IMR-90 (cell line): ENCODE measurements around the gene FBXO4. TPM values are rescaled to one million over a fixed set of nuclear protein-coding genes. Genes with fewer than 3 reads are reported as not detected.

Experiments
- ATAC-seq: fragments of 200-7000 bp; cut with Tn5 transposase; 2 replicates; pipeline ENCODE4 v1.9.1; 2020; ENCODE audit warnings: low read depth, mild to moderate bottlenecking, moderate library complexity
- BruUV-seq: library from RNA; stranded (reverse); fragments of 400-500 nt; replicated peaks from 2 replicates; lab custom pipeline; 2021; lab: Mats Ljungman, UMichigan
- CTCF ChIA-PET: fragments of 300-600 bp; formaldehyde crosslinking; extraction: SDS; loops from one replicate; lab custom pipeline; 2021; ENCODE audit warnings: antibody characterized with exemption; lab: Yijun Ruan, JAX
- POLR2A ChIA-PET: fragments of 300-600 bp; sonication (Branson Sonifier 250); formaldehyde crosslinking; loops from one replicate; lab custom pipeline; 2022; ENCODE audit warnings: antibody characterized with exemption; ENCODE audit not compliant: unreplicated experiment; lab: Charles Lee
- DNase-seq: peaks from one replicate; pipeline ENCODE4 v3.0.0; 2013
- H2AFZ ChIP-seq: replicated peaks from 2 replicates; pipeline ENCODE3; 2013; ENCODE audit warnings: low read length, mild to moderate bottlenecking; ENCODE audit not compliant: poor library complexity
- H2AK5ac ChIP-seq: 2 replicates; pipeline ENCODE4 v1.6.1; 2013; ENCODE audit warnings: low read depth, low read length, inconsistent platforms
- H2AK9ac ChIP-seq: replicated peaks from 2 replicates; pipeline ENCODE3; 2013; ENCODE audit warnings: mild to moderate bottlenecking, low read depth, low read length, moderate library complexity; ENCODE audit not compliant: poor library complexity
- H2BK120ac ChIP-seq: 2 replicates; pipeline ENCODE4 v1.6.1; 2013; ENCODE audit warnings: low read depth, low read length, inconsistent platforms
- H2BK15ac ChIP-seq: 3 replicates; pipeline ENCODE4 v1.6.1; 2013; ENCODE audit warnings: low read depth, low read length, inconsistent platforms
- H2BK20ac ChIP-seq: 2 replicates; pipeline ENCODE4 v1.6.1; 2013; ENCODE audit warnings: low read depth, mild to moderate bottlenecking, inconsistent platforms, low read length, moderate library complexity
- H2BK5ac ChIP-seq: 2 replicates; pipeline ENCODE4 v1.6.1; 2013; ENCODE audit warnings: mild to moderate bottlenecking, low read depth, low read length, inconsistent platforms; ENCODE audit not compliant: poor library complexity, severe bottlenecking
- H3K14ac ChIP-seq: replicated peaks from 2 replicates; pipeline ENCODE4 v1.6.1; 2013; ENCODE audit warnings: low read depth, low read length, inconsistent platforms
- H3K18ac ChIP-seq: 2 replicates; pipeline ENCODE4 v1.6.1; 2013; ENCODE audit warnings: low read depth, low read length, control low read depth
- H3K23ac ChIP-seq: 2 replicates; pipeline ENCODE4 v1.6.1; 2013; ENCODE audit warnings: low read depth, low read length, inconsistent platforms
- H3K27ac ChIP-seq: 2 replicates; pipeline ENCODE4 v1.5.1; 2013; ENCODE audit warnings: mild to moderate bottlenecking, control low read depth, low read length; ENCODE audit not compliant: insufficient read depth
- H3K27me3 ChIP-seq: 2 replicates; pipeline ENCODE4 v1.6.1; 2013; ENCODE audit warnings: low read length; ENCODE audit not compliant: control insufficient read depth, insufficient read depth
- H3K36me3 ChIP-seq: 2 replicates; pipeline ENCODE4 v1.6.1; 2013; ENCODE audit warnings: low read length, mixed read lengths; ENCODE audit not compliant: control insufficient read depth, insufficient read depth
- H3K4ac ChIP-seq: 2 replicates; pipeline ENCODE4 v1.6.1; 2013; ENCODE audit warnings: low read depth, low read length, inconsistent platforms
- H3K4me1 ChIP-seq: 2 replicates; pipeline ENCODE4 v1.6.1; 2013; ENCODE audit warnings: low read length, mixed read lengths; ENCODE audit not compliant: control insufficient read depth, insufficient read depth
- H3K4me2 ChIP-seq: 2 replicates; pipeline ENCODE4 v1.6.1; 2013; ENCODE audit warnings: low read depth, mild to moderate bottlenecking, control low read depth, low read length, moderate library complexity
- H3K4me3 ChIP-seq: 2 replicates; pipeline ENCODE4 v1.5.1; 2013; ENCODE audit warnings: low read depth, mild to moderate bottlenecking, control low read depth, low read length, moderate library complexity; ENCODE audit not compliant: insufficient read depth
- H3K56ac ChIP-seq: 2 replicates; pipeline ENCODE4 v1.6.1; 2013; ENCODE audit warnings: low read length, inconsistent platforms; ENCODE audit not compliant: insufficient read depth; ENCODE audit errors: extremely low read depth
- H3K79me1 ChIP-seq, 2 experiments: 2 replicates each; pipeline ENCODE4 v1.6.1; 2013; ENCODE audit warnings: low read length in 2 of 2, inconsistent platforms in 1 of 2, low read depth in 1 of 2
- H3K9ac ChIP-seq: 2 replicates; pipeline ENCODE4 v1.6.1; 2013; ENCODE audit warnings: low read depth, low read length, control low read depth
- H3K9me1 ChIP-seq: 2 replicates; pipeline ENCODE4 v1.6.1; 2013; ENCODE audit warnings: low read length, inconsistent platforms; ENCODE audit not compliant: insufficient read depth
- H3K9me3 ChIP-seq: 2 replicates; pipeline ENCODE4 v1.6.1; 2013; ENCODE audit warnings: low read length; ENCODE audit not compliant: control insufficient read depth, insufficient read depth
- H4K20me1 ChIP-seq: 2 replicates; pipeline ENCODE4 v1.6.1; 2013; ENCODE audit warnings: low read length, inconsistent platforms; ENCODE audit not compliant: insufficient read depth
- H4K5ac ChIP-seq: 2 replicates; pipeline ENCODE4 v1.6.1; 2013; ENCODE audit warnings: mild to moderate bottlenecking, low read depth, low read length, control low read depth
- H4K8ac ChIP-seq, 2 experiments: 2 replicates each; pipeline ENCODE4 v1.6.1; 2013; ENCODE audit warnings: low read depth in 2 of 2, low read length in 2 of 2, control low read depth in 1 of 2, inconsistent platforms in 1 of 2
- H4K91ac ChIP-seq: 2 replicates; pipeline ENCODE4 v1.6.1; 2013; ENCODE audit warnings: low read depth, low read length, inconsistent platforms; ENCODE audit not compliant: insufficient read depth
- MAZ ChIP-seq: IDR thresholded peaks from 2 replicates; pipeline ENCODE4 v1.6.1; 2012; ENCODE audit warnings: low read depth, mild to moderate bottlenecking, low read length, improper control_type of control experiment, moderate library complexity, borderline replicate concordance
- WGBS, 2 experiments: methylation state at CpG; one replicate each; pipeline versions ENCODE4 v1.1.5 to v1.1.7; 2013; ENCODE audit warnings: missing lambda C conversion rate in 2 of 2; ENCODE audit not compliant: insufficient read length in 1 of 2; ENCODE audit errors: extremely low coverage in 2 of 2; 5-methylcytosine and 5-hydroxymethylcytosine counted together
- dilution Hi-C: fragments of 300-500 bp; cut with HindIII; formaldehyde crosslinking; loops from one replicate; pipeline ENCODE4 v1.14.3; 2018; ENCODE audit warnings: low sequenced_read_pairs; ENCODE audit not compliant: unreplicated experiment
- in situ Hi-C: fragments of 300-500 bp; cut with MboI; formaldehyde crosslinking; loops from 3 replicates; pipeline ENCODE4 v1.14.3; 2019; ENCODE audit warnings: low sequenced_read_pairs, inconsistent platforms, mixed read lengths
- intact Hi-C: fragments of 100-400 bp; cut with micrococcal nuclease; formaldehyde crosslinking; loops from 2 replicates; pipeline ENCODE4 v1.10.0; 2022
- polyA plus RNA-seq, 3 experiments: library from polyadenylated mRNA; depleted of rRNA; stranded (reverse); fragments of >200 nt; gene quantifications; 2 replicates each; pipeline ENCODE4 v1.2.3, GENCODE V29; 2012; ENCODE audit warnings: low replicate concordance in 1 of 3
- total RNA-seq: library from RNA; depleted of rRNA; stranded (reverse); fragments of >200 nt; gene quantifications from 2 replicates; pipeline ENCODE4 v1.2.3, GENCODE V29; 2012

FBXO4 gene
- total and polyA plus RNA-seq, 2 of the 4 experiments (the other 2 are of a cell fraction): 3.5 to 4.1 TPM

GRCh38 chr5:41893074-41893851 is 31.8 kb upstream of the FBXO4 start:
- Histone ChIP-seq H3K79me1 (no peaks in the 10 kb centered on the region), H3K27ac (no peak overlapping the region), H2AK5ac (no peak overlapping the region), H3K14ac (no peak overlapping the region), H3K23ac (no peak overlapping the region), H4K20me1 (no peaks in the 10 kb centered on the region), H3K9me3 (no peaks in the 10 kb centered on the region), H4K91ac (no peak overlapping the region), H2BK5ac (no peak overlapping the region), H2AK9ac (no peak overlapping the region), H3K27me3 (peaks cover 8% of the 10 kb centered on the region), H3K36me3 (no peaks in the 10 kb centered on the region), H3K4me2 (no peak overlapping the region), H3K9me1 (no peaks in the 10 kb centered on the region), H4K5ac (no peak overlapping the region), H3K4me1 (no peaks in the 10 kb centered on the region), H3K56ac (no peak overlapping the region), H3K4me3 (no peak overlapping the region), H2BK15ac (no peak overlapping the region), H2BK20ac (no peak overlapping the region), H3K18ac (no peak overlapping the region), H2BK120ac (no peak overlapping the region), H3K4ac (no peak overlapping the region), H4K8ac (no peak overlapping the region), H2AFZ (no peak overlapping the region), H3K9ac (no peak overlapping the region)
- WGBS, 2 experiments: no CpG with 5 or more reads among the region's 3 CpGs
- ATAC-seq: no peak
- no TSS peak for BruUV-seq
- ChIA-PET POLR2A (no interaction called here), CTCF (no interaction called here)
- in situ Hi-C loops: no loop called here
- intact Hi-C loops: no loop called here
- DNase-seq: no peak
- dilution Hi-C loops: no loop called here
- TF ChIP-seq MAZ: no peak
